GM19468 (cell line): Measurements from ENCODE around the gene KCNMA1.

Experiments used
- ATAC-seq: cut with Tn5 transposase; IDR thresholded peaks from one replicate; pipeline ENCODE4 v1.9.1; 2021; ENCODE audit warnings: mild to moderate bottlenecking, moderate library complexity, moderate number of reproducible peaks; ENCODE audit not compliant: unreplicated experiment; ENCODE audit errors: extremely low read depth

Gene KCNMA1

DNA sequence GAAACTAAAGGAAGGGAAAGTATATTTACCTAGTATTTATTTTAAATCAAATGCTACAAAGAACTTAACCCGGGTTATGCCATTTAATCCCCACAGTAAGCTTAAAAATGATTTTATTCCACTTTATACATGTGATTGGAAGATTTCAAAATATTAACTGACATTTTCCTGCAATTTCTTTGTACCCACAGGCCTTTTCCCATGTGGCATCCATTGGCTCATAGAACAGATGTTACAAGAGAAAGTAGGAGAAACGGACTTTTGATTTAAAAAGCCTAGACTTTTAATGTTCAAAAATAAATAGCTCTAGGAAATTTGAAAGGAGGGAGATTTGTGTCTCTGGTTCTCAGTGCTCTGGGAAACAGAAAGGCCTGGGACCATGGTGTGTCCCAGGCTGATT is 807.9 kb downstream of the KCNMA1 start:
- ATAC-seq = no peak
